Gastrocnemius medialis (tissue), 4 donors: ENCODE measurements around the gene FAAP20.
A peak's percentile ranks its signal among the peaks of the same experiment; 100 is the strongest.

Experiments
- POLR2A ChIP-seq, 2 donors: fragments of 450-650 bp; IDR thresholded peaks; one replicate each; pipeline ENCODE4 v1.6.1; 2017; ENCODE audit warnings: antibody characterized with exemption in 2 of 2, mild to moderate bottlenecking in 2 of 2, moderate library complexity in 2 of 2
- TF ChIP-seq, protein P1 (sequence below), 5 experiments: fragments of 450-650 bp in 3 of 5; fragments of 200-600 bp in 2 of 5; sonication (generic) in 2 of 5; IDR thresholded peaks in 4 of 5; conservative IDR thresholded peaks in 1 of 5; 1 replicate in 4 of 5; 2 replicates in 1 of 5; pipeline ENCODE4 v1.5.1; 2016 to 2019; ENCODE audit warnings: antibody characterized with exemption in 5 of 5, mild to moderate bottlenecking in 3 of 5, moderate library complexity in 3 of 5

DNA sequence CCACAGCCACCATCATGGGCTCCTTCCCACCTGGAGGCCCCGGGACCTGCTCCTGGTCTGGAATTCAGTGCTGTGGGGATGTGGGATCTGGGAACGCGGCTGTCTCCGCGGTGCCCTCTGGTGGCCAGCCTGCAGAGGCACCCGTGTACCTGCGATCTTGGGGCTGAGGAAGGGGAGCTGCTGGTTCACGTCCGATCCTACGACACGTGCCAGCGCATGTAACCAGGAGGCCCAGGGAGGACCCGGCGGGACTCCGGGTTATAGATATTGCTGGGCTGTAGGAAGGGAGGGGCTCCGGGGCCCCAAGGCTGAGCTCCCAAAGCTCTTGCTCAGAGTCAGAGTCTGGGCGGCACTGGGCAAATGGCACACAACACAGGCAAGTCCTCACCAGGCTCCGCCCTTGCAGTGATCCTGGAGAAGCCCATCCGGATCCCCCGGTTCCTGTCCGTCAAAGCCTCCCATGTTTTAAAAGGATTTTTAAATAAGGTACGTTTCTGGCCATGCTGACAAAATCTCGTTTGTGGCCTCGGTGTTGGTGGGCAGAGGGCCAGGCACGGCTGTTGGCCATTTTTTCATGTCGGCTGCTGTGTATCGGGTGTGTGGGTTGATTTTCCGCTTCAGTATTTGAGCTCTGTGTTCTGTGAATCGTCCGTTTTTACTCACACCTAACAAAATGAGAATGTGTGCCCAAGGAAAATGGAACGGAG lies 20.1 kb downstream of the FAAP20 start:
- no peak for TF ChIP-seq POLR2A (IDR thresholded peaks at IDR 0.05)
- TF ChIP-seq, protein P1, sequence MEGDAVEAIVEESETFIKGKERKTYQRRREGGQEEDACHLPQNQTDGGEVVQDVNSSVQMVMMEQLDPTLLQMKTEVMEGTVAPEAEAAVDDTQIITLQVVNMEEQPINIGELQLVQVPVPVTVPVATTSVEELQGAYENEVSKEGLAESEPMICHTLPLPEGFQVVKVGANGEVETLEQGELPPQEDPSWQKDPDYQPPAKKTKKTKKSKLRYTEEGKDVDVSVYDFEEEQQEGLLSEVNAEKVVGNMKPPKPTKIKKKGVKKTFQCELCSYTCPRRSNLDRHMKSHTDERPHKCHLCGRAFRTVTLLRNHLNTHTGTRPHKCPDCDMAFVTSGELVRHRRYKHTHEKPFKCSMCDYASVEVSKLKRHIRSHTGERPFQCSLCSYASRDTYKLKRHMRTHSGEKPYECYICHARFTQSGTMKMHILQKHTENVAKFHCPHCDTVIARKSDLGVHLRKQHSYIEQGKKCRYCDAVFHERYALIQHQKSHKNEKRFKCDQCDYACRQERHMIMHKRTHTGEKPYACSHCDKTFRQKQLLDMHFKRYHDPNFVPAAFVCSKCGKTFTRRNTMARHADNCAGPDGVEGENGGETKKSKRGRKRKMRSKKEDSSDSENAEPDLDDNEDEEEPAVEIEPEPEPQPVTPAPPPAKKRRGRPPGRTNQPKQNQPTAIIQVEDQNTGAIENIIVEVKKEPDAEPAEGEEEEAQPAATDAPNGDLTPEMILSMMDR (IDR thresholded peaks at IDR 0.05 in 4 of 5, conservative IDR thresholded peaks at IDR 0.05 in 1 of 5), result peak; percentile 53 to 90 (median 82)
